Endothelial cell of umbilical vein (primary cell): ENCODE data around the gene DLL4.

Experiments used
- CTCF ChIP-seq, 2 donors: IDR thresholded peaks; 1 replicate in 1 of 2; 2 replicates in 1 of 2; pipeline ENCODE4 v1.5.1; 2011; ENCODE audit warnings: low read length in 2 of 2, mild to moderate bottlenecking in 2 of 2, moderate library complexity in 2 of 2, control low read depth in 1 of 2, inconsistent platforms in 1 of 2, low read depth in 1 of 2; ENCODE audit not compliant: insufficient read depth in 1 of 2; ENCODE audit errors: extremely low read depth in 1 of 2
- EZH2 ChIP-seq: IDR thresholded peaks from 2 replicates; pipeline ENCODE4 v1.6.1; 2012; ENCODE audit warnings: borderline replicate concordance, low read depth, mild to moderate bottlenecking, moderate library complexity, low read length, inconsistent platforms; ENCODE audit not compliant: severe bottlenecking
- GATA2 ChIP-seq: IDR thresholded peaks from 2 replicates; pipeline ENCODE4 v1.7.0; 2011; ENCODE audit warnings: low read depth, mild to moderate bottlenecking, moderate library complexity, mixed read lengths, low read length; ENCODE audit not compliant: insufficient read length, insufficient read depth
- JUN ChIP-seq: IDR thresholded peaks from 2 replicates; pipeline ENCODE4 v1.6.1; 2011; ENCODE audit warnings: borderline replicate concordance, low read depth; ENCODE audit not compliant: insufficient read length, insufficient read depth
- MAX ChIP-seq: IDR thresholded peaks from 2 replicates; pipeline ENCODE4 v1.6.1; 2011; ENCODE audit not compliant: insufficient read depth, insufficient read length
- POLR2A ChIP-seq: IDR thresholded peaks from 2 replicates; pipeline ENCODE4 v1.6.1; 2012; ENCODE audit warnings: low read depth, mild to moderate bottlenecking, control low read depth, low read length

GRCh38 chr15:40911693-40912092, 17.4 kb upstream of the DLL4 start:
- no peak for TF ChIP-seq CTCF (IDR thresholded peaks at IDR 0.05; ENCODE audit: extremely low read depth in 1 of 2, insufficient read depth in 1 of 2, low read depth in 1 of 2, low read length in 2 of 2)
- TF ChIP-seq JUN, result no peak
- no peak for TF ChIP-seq MAX
- TF ChIP-seq POLR2A, result no peak
- TF ChIP-seq GATA2, result no peak
- no peak for TF ChIP-seq EZH2
